ENCODE results near the gene PCSK5. TPM values are rescaled to one million over a fixed set of nuclear protein-coding genes. Genes with fewer than 3 reads are reported as not detected.

Gene PCSK5
- polyA plus RNA-seq, 1 donor (not counting 4 experiments of a cell fraction or from before 2014, with no cell fraction given) = 1.9 TPM

DNA sequence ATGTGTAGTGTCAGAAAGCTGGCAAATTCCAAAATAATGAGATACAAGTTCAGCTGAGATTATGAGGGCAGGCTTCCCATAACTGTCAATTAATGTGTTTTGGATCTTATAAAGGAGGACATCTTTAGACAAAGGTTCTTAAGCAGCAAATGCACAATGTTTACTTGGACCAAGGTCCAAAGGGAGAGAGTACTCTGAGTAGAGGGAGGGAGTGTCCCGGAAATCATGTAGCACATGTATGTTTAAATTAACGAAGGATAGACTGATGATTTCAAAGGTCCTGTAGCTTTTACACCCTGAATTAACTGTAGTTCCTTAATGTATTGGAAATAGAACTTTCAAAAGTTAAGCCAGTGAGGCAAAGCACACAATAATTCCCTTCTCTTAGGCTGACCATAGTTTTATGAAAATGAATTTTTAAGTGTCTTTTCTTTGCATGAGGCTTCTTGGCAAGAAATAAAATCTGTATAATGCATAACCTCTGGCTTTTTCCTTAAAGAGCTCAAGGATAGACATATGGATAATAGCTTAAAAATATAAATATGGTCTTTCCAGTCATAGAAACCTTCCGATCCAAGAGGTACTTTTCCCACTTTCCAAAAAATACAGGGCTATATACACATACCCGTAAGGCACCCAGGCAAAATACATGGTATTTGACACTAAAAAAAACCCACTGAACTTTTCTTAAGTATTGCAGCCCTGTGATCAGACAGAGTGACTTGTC, 93.0 kb downstream of the PCSK5 start:
- Histone ChIP-seq H3K9ac (ENCODE audit: control insufficient read depth, extremely low read depth, insufficient read depth, low read length) (no peak overlapping the region), H3K79me2 (ENCODE audit: control insufficient read depth, insufficient read depth, low read length) (no peaks in the 10 kb centered on the region), H3K9me3 (ENCODE audit: control insufficient read depth, low read depth, low read length) (no peaks in the 10 kb centered on the region), H3K4me1 (ENCODE audit: control insufficient read depth, extremely low read depth, insufficient read depth, low read length) (peaks cover 4% of the 10 kb centered on the region), H3K27ac (ENCODE audit: control insufficient read depth, insufficient read depth, low read length) (no peak overlapping the region), H2AFZ (ENCODE audit: control insufficient read depth, low read length) (no peak overlapping the region), H3K36me3 (ENCODE audit: control insufficient read depth in 2 of 2, extremely low read depth in 1 of 2, insufficient read depth in 2 of 2, low read length in 2 of 2) (no peaks in the 10 kb centered on the region), H3K27me3 (ENCODE audit: control insufficient read depth, extremely low read depth, insufficient read depth, low read length) (no peaks in the 10 kb centered on the region), H4K20me1 (ENCODE audit: control insufficient read depth, extremely low read depth, insufficient read depth, low read length) (no peaks in the 10 kb centered on the region), H3K4me2 (ENCODE audit: control insufficient read depth, extremely low read depth, insufficient read depth, low read depth, low read length) (no peak overlapping the region), H3K4me3 (ENCODE audit: control insufficient read depth in 2 of 3, extremely low read depth in 1 of 3, insufficient read depth in 2 of 3, low read depth in 1 of 3, low read length in 3 of 3) (no peak overlapping the region), H3K9me1 (ENCODE audit: control insufficient read depth, extremely low read depth, insufficient read depth, low read length) (no peaks in the 10 kb centered on the region)
- DNase-seq (ENCODE audit: low read depth, low spot score) (no peak), FAIRE-seq (peak; percentile 26)
- dilution Hi-C loops (cut with MboI; ENCODE audit: extremely low pct_ligation_motif_present, low sequenced_read_pairs) = no loop called here
- no peak for TF ChIP-seq EZH2 (IDR thresholded peaks at IDR 0.05; ENCODE audit: low read length)
- TF ChIP-seq, protein P1, sequence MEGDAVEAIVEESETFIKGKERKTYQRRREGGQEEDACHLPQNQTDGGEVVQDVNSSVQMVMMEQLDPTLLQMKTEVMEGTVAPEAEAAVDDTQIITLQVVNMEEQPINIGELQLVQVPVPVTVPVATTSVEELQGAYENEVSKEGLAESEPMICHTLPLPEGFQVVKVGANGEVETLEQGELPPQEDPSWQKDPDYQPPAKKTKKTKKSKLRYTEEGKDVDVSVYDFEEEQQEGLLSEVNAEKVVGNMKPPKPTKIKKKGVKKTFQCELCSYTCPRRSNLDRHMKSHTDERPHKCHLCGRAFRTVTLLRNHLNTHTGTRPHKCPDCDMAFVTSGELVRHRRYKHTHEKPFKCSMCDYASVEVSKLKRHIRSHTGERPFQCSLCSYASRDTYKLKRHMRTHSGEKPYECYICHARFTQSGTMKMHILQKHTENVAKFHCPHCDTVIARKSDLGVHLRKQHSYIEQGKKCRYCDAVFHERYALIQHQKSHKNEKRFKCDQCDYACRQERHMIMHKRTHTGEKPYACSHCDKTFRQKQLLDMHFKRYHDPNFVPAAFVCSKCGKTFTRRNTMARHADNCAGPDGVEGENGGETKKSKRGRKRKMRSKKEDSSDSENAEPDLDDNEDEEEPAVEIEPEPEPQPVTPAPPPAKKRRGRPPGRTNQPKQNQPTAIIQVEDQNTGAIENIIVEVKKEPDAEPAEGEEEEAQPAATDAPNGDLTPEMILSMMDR (optimal IDR thresholded peaks at IDR 0.05 in 1 of 3, IDR thresholded peaks at IDR 0.05 in 1 of 3, conservative IDR thresholded peaks at IDR 0.05 in 1 of 3; ENCODE audit: extremely low read depth in 1 of 3, insufficient read depth in 2 of 3, low read length in 3 of 3) = no peak

DNA sequence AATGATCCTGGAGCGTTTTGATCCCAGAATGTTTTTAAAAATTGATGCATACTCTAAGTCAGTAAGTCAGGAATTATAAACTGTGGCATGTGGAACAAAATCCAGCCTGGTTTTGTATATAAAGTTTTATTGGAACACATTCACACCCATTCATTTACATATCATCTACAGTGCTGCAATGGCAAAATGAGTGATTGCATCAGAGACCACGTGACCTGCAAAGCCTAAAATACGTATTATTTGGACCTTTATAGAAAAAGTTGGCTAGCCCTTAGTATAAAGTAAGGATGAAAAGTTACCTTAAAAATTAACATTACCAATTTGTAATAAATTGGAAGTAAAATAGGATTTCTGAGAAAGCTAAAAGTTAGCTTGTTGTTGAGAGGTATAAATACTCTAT, 95.0 kb downstream of the PCSK5 start:
- no peak for TF ChIP-seq EZH2 (IDR thresholded peaks at IDR 0.05; ENCODE audit: low read length)
- TF ChIP-seq, protein P1 (optimal IDR thresholded peaks at IDR 0.05 in 1 of 3, IDR thresholded peaks at IDR 0.05 in 1 of 3, conservative IDR thresholded peaks at IDR 0.05 in 1 of 3; ENCODE audit: extremely low read depth in 1 of 3, insufficient read depth in 2 of 3, low read length in 3 of 3) = no peak
- Histone ChIP-seq H3K9me3 (ENCODE audit: control insufficient read depth, low read depth, low read length) (no peaks in the 10 kb centered on the region), H3K27me3 (ENCODE audit: control insufficient read depth, extremely low read depth, insufficient read depth, low read length) (no peaks in the 10 kb centered on the region), H3K79me2 (ENCODE audit: control insufficient read depth, insufficient read depth, low read length) (no peaks in the 10 kb centered on the region), H4K20me1 (ENCODE audit: control insufficient read depth, extremely low read depth, insufficient read depth, low read length) (no peaks in the 10 kb centered on the region), H3K27ac (ENCODE audit: control insufficient read depth, insufficient read depth, low read length) (no peak overlapping the region), H3K9ac (ENCODE audit: control insufficient read depth, extremely low read depth, insufficient read depth, low read length) (no peak overlapping the region), H3K9me1 (ENCODE audit: control insufficient read depth, extremely low read depth, insufficient read depth, low read length) (no peaks in the 10 kb centered on the region), H2AFZ (ENCODE audit: control insufficient read depth, low read length) (no peak overlapping the region), H3K36me3 (ENCODE audit: control insufficient read depth in 2 of 2, extremely low read depth in 1 of 2, insufficient read depth in 2 of 2, low read length in 2 of 2) (no peaks in the 10 kb centered on the region), H3K4me3 (ENCODE audit: control insufficient read depth in 2 of 3, extremely low read depth in 1 of 3, insufficient read depth in 2 of 3, low read depth in 1 of 3, low read length in 3 of 3) (no peak overlapping the region), H3K4me2 (ENCODE audit: control insufficient read depth, extremely low read depth, insufficient read depth, low read depth, low read length) (no peak overlapping the region), H3K4me1 (ENCODE audit: control insufficient read depth, extremely low read depth, insufficient read depth, low read length) (peaks cover 13% of the 10 kb centered on the region)
- dilution Hi-C loops (cut with MboI; ENCODE audit: extremely low pct_ligation_motif_present, low sequenced_read_pairs) = no loop called here
- FAIRE-seq (no peak), DNase-seq (ENCODE audit: low read depth, low spot score) (no peak)
